HL-60/S4 treated with phorbol 12-myristate 13-acetate at 8.2 ng/mL for 4 days and 3 days (cell line): ENCODE results near the gene OPA3.

Experiments used
- in situ Hi-C: fragments of 300-500 bp; cut with MboI; formaldehyde crosslinking; loops from 2 replicates; pipeline ENCODE4 v1.15.0; 2022; ENCODE audit warnings: low sequenced_read_pairs

OPA3 gene

GRCh38 chr19:45598267-45599001 lies 13.8 kb upstream of the OPA3 start:
- in situ Hi-C loops = no loop called here

DNA sequence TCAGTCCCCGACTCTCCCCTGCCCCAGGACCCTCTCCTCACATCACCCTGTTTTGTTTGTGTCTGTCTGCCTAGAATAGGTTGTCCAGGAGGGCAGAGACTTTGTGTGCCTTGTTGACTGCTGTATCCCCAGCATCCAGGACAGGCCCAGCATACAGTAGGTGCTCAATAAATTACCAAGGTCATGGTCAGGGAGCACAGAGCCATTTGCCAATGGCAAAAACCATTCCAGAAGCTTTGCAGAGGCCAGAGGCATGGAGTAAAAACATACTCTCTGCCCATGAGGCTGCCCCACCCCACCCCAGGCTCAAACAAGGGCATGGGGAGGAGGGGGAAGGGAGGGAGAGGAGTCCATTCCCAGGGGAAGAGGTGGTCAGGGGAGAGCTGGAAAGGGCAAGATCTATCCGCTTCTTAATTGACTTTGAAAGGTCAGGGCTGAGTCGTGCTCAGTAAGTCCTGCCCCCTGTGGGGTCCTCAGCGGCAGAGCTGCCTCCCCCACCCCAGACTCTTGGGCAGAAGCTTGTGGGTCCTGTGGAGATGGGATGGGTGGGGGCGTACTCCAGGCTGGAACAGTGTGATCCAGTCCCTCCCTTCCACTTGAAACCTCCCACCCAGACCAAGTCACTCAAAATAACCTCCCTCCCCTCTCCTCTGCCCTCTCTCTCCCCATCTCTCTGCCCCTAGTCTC lies 13.0 kb upstream of the OPA3 start:
- in situ Hi-C loops = no loop called here

GRCh38 chr19:45595814-45596213 lies 11.2 kb upstream of the OPA3 start:
- in situ Hi-C loops = no loop called here

- in situ Hi-C loops = no loop called here
Measured at GRCh38 chr19:45593520-45593919, 8.9 kb upstream of the OPA3 start.

DNA sequence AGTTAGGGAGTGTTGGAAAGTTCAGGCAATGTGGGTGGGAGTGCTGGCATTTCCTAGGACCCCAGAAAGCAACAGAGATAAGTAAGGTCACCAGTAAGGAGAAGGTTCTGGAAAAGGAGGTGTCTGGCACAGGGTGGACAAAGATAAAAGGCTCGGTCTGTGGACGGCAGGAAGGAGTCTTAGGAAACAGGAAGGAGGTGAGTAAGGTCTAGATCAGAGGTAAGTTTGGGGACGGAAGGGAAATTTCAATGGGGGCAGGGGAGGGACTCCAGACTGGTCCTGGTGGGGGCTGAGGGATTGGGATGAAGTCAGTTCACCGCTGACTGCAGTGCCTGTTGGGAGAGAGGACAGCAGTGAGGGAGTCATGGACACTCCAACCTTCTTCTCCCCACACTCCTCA lies 7.8 kb upstream of the OPA3 start:
- in situ Hi-C loops = no loop called here

- in situ Hi-C loops = no loop called here
Measured at GRCh38 chr19:45591638-45592005, 7.0 kb upstream of the OPA3 start.

DNA sequence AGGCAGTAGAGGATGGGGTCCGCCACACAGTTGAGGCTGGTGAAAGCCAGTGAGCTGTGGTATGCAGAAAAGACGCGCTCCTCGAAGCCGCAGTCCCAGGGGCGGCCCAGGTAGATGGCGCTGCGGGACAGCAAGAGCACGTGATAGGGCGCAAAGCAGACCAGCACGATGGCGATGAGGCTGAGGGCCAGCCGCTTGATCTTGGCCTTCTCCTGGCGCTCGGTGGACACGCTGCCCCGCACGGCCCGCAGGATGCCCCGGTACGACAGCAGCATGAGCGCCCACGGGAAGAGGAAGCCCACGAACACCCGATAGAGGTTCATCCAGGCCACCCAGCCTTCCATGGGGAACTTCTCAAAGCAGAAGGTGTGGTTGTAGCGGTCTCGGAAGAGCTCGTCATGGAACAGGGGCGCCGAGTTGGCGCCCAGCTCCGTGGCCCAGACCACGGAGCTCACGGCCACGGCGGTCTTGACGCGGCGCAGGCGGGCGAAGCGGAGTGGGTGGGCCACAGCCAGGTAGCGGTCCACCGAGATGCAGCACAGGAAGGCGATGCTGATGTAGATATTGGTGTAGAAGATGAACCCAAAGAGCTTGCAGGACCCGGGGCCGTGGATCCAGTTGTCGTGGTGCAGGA lies 6.5 kb upstream of the OPA3 start:
- in situ Hi-C loops = no loop called here

DNA sequence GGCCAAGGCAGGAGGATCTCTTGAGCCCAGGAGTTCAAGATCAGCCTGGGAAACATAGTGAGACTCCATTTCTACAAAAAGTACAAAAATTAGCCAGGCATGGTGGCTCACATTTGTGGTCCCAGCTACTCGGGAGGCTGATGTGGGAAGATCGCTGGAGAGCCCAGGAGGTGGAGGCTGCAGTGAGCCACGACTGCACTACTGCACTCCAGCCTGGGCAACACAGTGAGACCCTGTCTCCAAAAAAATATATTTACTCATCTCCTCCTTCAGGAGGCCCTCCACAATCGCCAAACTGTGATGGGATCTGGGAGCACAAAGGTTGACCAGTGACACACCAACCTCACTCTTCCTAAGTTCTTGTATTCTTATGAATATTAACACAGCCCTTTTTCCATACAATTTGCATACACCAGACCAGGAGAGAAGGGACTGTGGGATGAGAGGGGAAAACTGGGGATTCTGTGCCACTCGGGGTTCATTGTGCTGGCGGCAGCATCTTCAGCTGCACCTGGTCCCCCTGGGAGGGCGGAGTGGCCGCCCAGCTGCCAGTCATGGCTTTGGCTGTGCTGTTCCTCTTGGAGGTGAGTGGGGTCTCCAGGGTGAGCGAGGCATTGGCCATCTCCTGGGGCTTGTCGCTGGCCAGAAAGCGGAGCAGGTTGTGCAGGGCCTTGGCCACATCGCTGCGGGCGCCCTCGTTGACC lies 5.8 kb upstream of the OPA3 start:
- in situ Hi-C loops = no loop called here

- in situ Hi-C loops = no loop called here
Measured at GRCh38 chr19:45589768-45590167, 5.2 kb upstream of the OPA3 start.

DNA sequence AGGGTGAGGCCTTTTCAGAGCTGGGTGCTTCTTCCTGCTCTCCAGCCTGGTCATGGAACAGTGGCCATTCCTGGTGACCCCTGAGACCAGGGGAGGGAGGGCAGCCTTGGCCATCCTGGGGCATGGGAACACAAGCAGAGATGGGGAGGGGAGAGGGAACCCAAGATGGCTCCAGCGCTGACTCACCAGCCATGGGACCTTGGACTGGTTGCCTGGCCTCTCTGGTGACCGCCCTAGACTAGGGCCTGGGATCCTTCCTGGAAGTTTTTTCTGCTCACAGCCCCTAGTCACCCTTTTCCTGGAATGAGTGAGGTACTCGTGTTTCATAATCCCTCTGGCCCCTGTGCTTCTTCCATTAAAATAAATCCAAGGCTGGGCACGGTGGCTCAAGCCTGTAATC lies 3.3 kb upstream of the OPA3 start:
- in situ Hi-C loops = no loop called here

DNA sequence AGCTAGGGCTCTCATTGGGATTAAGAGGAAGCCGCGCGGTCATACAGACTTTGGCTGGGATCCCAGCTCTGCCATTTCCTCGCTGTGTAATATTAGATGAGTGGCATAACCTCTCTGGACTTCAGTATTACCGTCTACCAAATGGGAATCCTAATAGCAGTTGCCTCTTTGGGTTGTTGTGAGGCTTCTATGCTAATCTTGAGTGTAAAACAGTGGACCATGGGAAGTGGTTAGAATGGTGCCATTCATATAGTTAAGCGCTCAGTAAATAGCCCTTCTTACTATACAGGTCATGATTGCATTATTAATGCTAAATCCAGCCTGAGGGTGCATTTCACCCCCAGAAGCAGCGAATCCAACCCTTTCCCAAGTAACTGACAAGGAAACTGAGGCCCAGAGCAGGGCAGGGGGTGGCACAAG lies 566 bp upstream of the OPA3 start:
- in situ Hi-C loops = no loop called here

- in situ Hi-C loops = no loop called here
Measured at GRCh38 chr19:45581576-45581975, 3.0 kb downstream of the OPA3 start.

DNA sequence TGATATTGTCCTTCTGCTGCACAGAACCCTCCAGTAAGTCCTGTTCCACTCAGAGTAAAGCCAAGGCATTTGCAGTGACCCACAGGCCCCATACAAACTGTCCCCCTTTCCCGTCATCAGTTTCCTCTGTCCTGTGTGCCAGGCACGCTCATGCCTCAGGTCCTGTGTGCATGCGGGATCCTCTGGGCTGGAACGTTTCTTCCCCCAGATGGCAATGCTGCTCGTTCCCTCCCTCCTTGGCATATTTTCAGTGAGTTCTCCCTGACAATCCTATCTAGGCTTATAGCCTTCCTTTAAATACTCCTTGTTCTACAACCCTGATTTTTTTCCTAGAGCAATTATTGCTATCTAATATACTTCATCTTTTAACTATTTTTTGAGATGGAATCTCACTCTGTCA lies 5.7 kb downstream of the OPA3 start:
- in situ Hi-C loops = no loop called here

- in situ Hi-C loops = no loop called here
Measured at GRCh38 chr19:45577111-45577905, 7.3 kb downstream of the OPA3 start.

- in situ Hi-C loops = no loop called here
Measured at GRCh38 chr19:45576682-45577081, 7.9 kb downstream of the OPA3 start.

GRCh38 chr19:45575216-45575615 lies 9.4 kb downstream of the OPA3 start:
- in situ Hi-C loops = no loop called here

GRCh38 chr19:45574526-45574925 lies 10.1 kb downstream of the OPA3 start:
- in situ Hi-C loops = no loop called here

DNA sequence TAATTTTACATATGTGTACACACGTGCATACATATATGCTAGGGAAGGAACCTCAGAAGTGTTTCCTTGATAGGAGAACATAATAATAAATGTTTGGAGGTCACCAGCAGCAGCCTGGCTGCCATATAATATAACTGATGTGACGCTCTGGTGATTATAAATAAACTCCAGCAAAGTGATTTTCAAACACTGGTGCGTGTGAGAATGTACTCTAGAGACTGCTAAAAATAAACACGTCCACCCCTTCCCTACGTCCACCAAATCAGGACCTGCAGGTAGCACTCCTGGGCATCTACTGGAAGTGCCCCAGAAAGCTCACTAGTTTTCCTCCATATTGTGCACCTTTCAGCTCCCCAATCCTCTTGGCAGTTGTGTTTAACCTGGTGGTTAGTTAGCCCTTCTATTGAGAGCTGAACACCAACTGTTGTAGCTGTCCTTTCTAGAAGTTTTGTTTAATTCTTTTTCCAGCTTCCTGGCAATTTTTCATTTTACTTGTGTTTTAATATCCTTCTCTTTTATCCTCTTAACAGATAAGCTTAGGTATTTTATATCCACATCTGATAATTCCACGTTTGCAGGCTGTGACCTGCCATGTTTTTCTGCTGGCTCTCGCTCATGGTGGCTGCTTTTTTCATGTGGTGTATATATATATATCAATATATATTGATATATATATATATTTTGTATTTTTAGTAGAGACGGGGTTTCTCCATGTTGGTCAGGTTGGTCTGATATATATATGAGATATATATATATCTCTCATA lies 13.0 kb downstream of the OPA3 start:
- in situ Hi-C loops = no loop called here

DNA sequence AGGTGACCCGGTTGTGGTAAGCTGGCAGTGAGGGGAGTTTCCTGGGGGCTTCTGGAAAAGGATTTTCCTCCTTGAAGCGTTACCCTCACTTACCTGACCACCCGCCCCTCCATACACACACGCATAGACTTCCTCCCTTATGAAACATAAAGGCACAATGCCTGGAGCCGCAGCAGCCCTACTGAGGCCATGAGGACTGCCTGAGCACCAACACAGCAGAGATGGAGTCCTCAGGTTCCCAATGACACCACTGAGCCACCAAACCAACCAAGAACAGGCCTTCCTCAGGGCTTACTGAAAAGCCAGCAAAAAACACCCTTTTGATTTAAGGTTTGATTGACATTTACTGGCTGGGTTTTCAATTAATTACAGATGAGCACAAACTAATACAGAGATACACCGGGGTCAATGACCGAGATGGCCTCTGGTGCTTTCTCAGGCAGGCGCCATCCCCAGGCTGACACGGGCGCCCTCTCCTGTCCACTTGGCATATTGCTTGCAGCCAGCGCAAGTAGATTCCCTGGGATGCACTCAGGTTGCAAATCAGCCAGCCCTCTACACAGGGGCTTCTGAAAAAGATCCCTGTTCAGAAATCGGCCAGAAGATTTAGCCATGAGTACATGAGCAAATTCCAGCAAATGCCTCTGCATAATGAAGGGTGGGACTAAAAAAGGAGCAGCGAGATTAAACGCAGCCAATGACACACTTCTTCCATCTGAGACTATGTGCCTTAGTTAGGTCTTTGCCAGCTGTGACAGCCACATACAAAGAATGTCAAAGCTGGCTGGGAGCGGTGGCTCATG lies 14.8 kb downstream of the OPA3 start:
- in situ Hi-C loops = no loop called here
